ENCODE results near the gene IER3IP1. TPM values are rescaled to one million over a fixed set of nuclear protein-coding genes. Genes with fewer than 3 reads are reported as not detected.
"Not testable (repeated sequence)": the region's sequence is repeated elsewhere in the genome, so short reads cannot be mapped to it uniquely, and the experiment has no call there.

The IER3IP1 gene
- total RNA-seq, 4 donors from 2014 or later: 11.3 to 18.6 (median 12.7) TPM

- no peak for ATAC-seq (ENCODE audit: low FRiP score)
- DNase-seq (ENCODE audit: low spot score): no peak
- TF ChIP-seq CTCF (IDR thresholded peaks at IDR 0.05): no peak
Observed at GRCh38 chr18:47191961-47192360, 15.8 kb upstream of the IER3IP1 start.

GRCh38 chr18:47187721-47188120, 11.6 kb upstream of the IER3IP1 start:
- no peak for DNase-seq (ENCODE audit: low spot score)
- no peak for TF ChIP-seq CTCF (IDR thresholded peaks at IDR 0.05)
- no peak for ATAC-seq (ENCODE audit: low FRiP score)

GRCh38 chr18:47184419-47185050, 8.4 kb upstream of the IER3IP1 start:
- ATAC-seq (ENCODE audit: low FRiP score) (no peak), DNase-seq (ENCODE audit: low spot score) (no peak)
- no peak for TF ChIP-seq CTCF (IDR thresholded peaks at IDR 0.05)

GRCh38 chr18:47182156-47182555, 6.0 kb upstream of the IER3IP1 start:
- ATAC-seq (ENCODE audit: low FRiP score); DNase-seq (ENCODE audit: low spot score): not testable (repeated sequence)

- DNase-seq (ENCODE audit: low spot score) (no peak), ATAC-seq (ENCODE audit: low FRiP score) (no peak)
- TF ChIP-seq CTCF (IDR thresholded peaks at IDR 0.05): no peak
Observed at GRCh38 chr18:47180765-47181164, 4.6 kb upstream of the IER3IP1 start.

- no peak for ATAC-seq (ENCODE audit: low FRiP score)
- TF ChIP-seq CTCF (IDR thresholded peaks at IDR 0.05): no peak
- no peak for DNase-seq (ENCODE audit: low spot score)
Observed at GRCh38 chr18:47179520-47179919, 3.4 kb upstream of the IER3IP1 start.

GRCh38 chr18:47175283-47175897, 774 bp downstream of the IER3IP1 start:
- no peak for DNase-seq (ENCODE audit: low spot score)
- ATAC-seq (ENCODE audit: low FRiP score): no peak
- no peak for TF ChIP-seq CTCF (IDR thresholded peaks at IDR 0.05)
